ENCODE measurements around the gene MED13.

DNA sequence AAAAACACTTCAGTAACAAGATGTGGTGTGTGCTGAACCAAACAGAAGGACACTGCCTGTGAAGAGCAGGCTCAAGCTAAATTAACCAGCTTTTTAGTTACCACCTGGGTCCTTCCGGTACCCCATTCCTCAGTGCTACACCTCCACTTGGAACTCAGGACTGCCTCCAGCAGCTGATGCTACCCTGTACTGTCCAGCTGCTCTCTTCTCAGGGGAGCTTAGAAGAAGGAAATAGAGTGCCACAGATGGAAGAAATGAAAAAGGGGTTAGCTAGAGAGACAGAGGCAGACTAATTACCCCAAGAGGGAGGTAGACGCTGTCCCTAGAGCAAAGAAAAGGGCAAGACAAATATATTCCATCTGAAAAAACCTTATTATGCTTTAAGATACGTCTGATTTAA lies 5.7 kb downstream of the MED13 start:
- TF ChIP-seq POLR2A (IDR thresholded peaks at IDR 0.05; ENCODE audit: low read depth, low read length), result no peak
- no peak for TF ChIP-seq POLR2AphosphoS5 (IDR thresholded peaks at IDR 0.05; ENCODE audit: low read depth, low read length)
